HG03558 (cell line): ENCODE measurements around the gene EIF3L.
"Not testable (repeated sequence)": the region's sequence is repeated elsewhere in the genome, so short reads cannot be mapped to it uniquely, and the experiment has no call there.

Source experiments
- ATAC-seq: cut with Tn5 transposase; IDR thresholded peaks from one replicate; pipeline ENCODE4 v1.9.1; 2021; ENCODE audit warnings: moderate number of reproducible peaks; ENCODE audit not compliant: unreplicated experiment; ENCODE audit errors: extremely low read depth

EIF3L gene

DNA sequence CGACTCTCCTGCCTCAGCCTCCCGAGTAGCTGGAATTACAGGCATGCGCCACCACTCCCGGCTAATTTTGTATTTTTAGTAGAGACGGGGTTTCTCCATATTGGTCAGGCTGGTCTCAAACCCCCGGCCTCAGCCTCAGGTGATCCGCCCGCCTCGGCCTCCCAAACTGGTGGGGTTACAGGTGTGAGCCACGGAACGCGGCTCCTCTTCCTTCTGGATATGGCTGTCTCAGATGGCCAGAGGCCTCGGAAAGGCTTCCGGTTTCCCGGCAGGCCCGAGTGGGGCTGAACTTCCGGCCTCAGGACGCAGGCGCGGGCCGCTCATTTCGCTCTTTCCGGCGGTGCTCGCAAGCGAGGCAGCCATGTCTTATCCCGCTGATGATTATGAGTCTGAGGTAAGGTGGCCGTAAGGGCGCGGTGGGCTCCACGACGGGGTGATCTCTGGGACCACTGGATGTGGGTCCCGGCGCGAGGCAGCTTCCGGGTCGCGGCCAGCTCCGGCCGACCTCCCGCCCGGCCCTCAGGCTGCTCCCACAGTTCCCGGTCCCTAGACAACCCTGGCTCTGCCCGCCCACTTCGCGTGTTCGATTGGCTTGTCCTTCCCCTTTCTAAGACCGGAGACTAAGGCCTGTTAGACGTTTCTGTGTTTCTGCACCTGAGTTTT is at the start of gene EIF3L:
Gene EIF3L (plus strand): TSS at position 331 of the 663 bp plus-strand sequence. CDS start 31 bp downstream, at position 362.
- no peak for ATAC-seq

DNA sequence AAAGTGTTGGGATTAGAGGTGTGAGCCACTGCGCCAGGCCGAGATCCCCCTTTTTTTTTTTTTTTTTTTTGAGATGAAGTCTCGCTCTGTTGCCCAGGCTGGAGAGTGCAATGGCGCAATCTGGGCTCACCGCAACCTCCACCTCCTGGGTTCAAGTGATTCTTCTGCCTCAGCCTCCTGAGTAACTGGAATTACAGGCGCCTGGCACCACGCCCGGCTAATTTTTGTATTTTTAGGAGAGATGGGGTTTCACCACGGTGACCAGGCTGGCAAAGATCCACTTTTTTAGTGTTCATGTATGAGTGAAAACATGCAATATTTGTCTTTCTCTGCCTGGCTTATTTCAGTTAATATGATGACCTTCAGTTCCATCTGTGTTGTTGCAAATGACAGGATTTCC is 49.2 kb upstream of the EIF3L start:
- not testable (repeated sequence) for ATAC-seq

DNA sequence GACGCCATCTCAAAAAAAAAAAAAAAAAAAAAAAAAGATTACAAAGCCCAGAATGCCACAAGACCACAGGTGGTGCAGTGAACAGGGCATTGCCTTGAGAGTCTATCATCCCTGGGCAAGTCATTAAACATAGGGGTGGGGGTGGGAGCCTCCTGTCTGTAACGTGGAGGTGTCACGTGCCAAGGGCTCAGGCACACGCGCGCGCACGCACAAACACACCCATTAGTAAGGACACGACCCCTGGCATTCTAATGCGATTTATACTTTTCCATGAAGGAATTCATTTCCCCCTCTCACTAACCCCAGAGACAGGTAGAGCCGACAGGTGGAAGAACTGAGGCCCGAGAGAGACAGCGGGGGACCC is 47.3 kb upstream of the EIF3L start:
- no peak for ATAC-seq

DNA sequence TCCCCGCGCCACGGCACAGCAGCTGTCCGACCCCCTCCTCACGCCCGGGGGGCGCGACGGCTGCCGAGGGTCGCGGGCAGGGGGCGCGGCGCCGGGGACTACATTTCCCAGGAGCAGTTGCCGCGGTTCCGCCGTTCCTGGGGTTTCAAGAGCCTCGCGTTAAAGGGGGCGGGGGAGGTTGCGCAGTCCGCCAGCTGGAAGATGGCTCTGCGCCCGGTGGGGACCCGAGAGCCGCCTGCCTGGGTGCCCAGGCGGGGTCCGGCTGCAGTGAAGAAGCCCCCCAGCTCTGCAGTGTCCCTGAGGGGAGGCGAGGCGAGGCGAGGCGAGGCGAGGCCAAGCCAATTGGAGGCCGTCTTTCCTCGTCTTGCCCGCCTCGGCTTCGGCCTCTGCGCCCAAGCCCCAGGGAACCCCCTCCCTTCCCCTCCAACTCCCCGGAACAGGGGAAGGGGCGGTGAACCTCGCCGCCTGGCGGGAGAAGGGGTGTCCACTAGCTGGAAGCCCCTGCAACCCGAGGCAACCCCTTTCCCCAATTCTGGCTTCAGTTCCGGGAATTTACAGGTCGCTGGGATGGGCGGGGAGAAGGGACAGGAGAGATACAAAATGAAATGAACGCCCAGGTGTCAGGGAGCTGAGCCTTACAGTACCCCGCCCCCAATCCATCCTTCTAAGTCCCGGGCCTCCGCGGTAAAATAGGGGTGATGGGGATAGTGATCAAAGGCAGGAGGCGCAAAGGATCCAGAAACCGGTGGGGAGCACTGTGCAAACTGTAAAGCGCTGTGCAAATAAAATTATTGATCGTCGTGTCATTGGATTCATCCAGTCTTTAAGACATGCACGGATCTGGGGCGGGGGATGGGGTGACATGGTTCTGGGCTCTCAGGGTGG is 46.7 kb upstream of the EIF3L start:
- no peak for ATAC-seq

DNA sequence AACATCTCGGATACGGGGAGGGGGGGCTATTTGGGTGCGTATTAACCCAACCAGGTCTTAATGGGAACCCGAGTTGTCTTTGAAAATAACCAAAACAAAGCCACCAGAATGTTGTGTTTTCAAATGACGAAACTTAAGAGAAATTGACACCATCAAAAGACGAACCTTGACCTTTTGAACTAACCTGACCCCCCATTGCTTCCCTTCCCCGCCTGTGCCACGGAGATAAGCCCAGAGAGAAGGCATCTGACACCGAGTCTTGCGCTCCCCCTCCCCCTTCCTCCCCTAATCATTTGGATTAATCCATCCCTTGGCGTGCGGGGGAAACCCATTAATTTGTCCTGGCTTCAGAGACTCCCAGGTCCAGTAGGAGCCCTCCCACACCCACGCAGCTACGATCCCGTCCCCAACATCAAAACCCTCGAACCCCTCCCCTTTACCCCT is 46.0 kb upstream of the EIF3L start:
- no peak for ATAC-seq

DNA sequence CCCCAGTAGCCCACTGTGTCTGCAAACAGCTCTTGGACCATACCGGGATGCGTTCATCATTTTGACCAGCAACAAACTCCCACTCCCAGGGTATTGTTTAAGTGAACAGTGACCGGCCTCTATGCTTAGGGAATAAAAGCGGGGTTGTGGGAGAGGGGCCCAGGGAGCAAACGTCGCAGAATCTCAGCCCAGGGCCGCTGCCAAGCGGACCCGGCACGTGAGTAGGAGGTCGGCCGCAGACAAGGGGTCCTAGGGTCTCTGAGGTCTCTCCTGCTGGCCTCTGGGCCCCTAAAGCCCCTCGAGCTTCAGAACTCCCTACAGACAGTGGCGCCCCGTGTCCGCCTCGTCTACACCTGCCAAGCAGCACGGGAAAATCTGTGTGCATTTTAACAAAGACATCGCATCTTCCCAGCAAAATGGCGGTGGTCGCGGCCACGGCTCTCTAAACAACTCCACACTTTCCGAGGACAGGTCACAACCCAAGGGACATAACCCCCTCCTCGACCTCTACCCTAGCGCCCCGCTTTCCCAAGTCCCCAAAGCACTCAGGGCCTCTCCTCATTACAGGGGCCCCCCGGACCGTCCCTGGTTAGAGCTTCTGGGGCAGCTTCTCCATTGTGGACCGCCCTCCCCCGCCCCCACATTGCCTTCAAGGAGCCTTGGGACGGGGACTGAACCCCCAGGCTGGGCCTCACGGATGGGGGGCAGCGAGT is 45.4 kb upstream of the EIF3L start:
- no peak for ATAC-seq

DNA sequence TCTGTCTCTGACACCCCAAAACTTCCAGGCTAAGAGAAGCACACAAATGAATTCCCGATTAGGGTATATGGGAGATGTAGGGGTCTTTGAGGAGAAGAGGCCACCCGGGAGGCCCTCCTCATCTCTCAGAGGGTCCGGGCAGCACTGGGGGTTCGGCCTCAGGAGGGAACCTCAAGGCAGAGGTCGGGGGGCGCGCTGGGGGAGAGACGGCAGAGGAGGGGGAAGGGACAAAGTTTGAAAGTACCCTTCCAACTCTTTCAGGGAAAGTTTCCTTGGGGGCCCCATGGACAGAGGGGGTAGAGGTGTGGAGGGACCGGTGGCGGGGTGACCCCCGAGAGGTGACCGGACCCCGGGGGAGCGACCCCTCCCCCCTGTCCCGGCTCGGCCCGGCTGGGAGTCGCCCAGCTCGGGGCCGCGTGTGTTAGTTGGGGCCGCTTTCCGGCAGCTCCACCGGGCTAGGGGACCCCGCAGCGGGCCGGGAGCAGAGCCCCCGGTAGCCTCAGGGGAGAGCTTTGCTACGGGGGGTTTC is 44.8 kb upstream of the EIF3L start:
- no peak for ATAC-seq

DNA sequence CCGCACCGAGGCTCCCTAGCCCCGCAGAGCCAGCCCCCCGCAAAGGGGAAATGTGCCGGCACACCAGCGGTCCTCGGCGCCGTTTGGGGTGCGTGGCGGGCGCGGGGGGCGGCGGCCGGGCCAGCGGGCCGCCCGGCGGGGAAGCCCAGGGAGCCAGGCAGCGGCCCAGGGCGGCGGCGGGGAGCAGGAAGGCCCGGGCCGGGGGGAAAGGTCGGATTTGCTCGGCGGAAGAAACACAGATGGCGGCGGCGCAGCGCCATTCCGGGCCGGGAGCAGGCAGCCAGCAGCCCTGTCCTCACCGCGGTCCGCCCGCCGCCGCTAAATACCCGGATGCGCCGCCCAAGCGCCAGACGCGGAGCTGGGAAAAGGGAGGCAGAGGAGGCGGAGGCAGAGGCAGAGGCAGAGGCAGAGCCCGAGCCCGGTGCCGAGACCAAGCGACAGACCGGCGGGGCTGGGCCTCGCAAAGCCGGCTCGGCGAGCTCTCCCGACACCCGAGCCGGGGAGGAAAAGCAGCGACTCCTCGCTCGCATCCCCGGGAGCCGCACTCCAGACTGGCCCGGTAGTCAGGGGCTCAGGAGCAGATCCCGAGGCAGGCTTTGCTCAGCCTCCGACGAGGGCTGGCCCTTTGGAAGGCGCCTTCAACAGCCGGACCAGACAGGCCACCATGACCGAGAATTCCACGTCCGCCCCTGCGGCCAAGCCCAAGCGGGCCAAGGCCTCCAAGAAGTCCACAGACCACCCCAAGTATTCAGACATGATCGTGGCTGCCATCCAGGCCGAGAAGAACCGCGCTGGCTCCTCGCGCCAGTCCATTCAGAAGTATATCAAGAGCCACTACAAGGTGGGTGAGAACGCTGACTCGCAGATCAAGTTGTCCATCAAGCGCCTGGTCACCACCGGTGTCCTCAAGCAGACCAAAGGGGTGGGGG is 44.1 kb upstream of the EIF3L start:
- no peak for ATAC-seq

DNA sequence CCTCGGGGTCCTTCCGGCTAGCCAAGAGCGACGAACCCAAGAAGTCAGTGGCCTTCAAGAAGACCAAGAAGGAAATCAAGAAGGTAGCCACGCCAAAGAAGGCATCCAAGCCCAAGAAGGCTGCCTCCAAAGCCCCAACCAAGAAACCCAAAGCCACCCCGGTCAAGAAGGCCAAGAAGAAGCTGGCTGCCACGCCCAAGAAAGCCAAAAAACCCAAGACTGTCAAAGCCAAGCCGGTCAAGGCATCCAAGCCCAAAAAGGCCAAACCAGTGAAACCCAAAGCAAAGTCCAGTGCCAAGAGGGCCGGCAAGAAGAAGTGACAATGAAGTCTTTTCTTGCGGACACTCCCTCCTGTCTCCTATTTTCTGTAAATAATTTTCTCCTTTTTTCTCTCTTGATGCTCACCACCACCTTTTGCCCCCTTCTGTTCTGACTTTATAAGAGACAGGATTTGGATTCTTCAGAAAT is 43.4 kb upstream of the EIF3L start:
- ATAC-seq = no peak

DNA sequence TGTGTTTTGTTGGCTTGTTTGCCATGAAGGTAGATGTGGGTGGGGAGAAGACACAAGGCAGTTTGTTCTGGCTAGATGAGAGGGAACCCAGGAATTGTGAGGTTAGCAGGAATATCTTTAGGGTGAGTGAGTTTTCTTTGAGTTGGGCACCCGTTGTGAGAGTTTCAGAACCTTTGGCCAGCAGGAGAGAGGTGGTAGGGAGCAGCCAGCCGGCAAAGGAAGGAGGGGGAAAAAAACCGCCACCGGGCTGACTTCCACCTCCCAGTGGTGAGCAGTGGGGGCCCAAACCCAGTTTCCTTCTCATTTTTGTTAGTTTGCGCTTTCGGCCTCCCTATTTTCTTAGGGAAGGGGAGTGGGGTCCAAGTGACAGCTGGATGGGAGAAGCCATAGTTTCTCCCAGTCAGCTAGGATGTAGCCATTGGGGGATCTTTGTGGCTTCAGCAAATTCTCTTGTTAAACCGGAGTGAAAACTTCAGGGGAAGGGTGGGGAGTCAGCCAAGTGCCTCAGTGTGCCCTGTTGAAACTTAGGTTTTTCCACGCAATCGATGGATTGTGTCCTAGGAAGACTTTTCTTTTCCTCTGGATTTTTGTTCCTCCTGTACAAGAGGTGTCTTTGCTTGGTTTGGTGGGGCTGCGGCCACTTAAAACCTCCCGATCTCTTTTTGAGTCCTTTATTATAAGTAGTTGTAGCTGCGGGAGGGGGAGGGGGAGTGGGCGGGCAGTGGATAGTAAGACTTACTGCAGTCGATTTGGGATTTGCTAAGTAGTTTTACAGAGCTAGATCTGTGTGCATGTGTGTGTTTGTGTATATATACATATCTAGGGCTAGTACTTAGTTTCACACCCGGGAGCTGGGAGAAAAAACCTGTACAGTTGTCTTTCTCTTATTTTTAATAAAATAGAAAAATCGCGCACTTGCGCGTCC is 42.5 kb upstream of the EIF3L start:
- no peak for ATAC-seq

DNA sequence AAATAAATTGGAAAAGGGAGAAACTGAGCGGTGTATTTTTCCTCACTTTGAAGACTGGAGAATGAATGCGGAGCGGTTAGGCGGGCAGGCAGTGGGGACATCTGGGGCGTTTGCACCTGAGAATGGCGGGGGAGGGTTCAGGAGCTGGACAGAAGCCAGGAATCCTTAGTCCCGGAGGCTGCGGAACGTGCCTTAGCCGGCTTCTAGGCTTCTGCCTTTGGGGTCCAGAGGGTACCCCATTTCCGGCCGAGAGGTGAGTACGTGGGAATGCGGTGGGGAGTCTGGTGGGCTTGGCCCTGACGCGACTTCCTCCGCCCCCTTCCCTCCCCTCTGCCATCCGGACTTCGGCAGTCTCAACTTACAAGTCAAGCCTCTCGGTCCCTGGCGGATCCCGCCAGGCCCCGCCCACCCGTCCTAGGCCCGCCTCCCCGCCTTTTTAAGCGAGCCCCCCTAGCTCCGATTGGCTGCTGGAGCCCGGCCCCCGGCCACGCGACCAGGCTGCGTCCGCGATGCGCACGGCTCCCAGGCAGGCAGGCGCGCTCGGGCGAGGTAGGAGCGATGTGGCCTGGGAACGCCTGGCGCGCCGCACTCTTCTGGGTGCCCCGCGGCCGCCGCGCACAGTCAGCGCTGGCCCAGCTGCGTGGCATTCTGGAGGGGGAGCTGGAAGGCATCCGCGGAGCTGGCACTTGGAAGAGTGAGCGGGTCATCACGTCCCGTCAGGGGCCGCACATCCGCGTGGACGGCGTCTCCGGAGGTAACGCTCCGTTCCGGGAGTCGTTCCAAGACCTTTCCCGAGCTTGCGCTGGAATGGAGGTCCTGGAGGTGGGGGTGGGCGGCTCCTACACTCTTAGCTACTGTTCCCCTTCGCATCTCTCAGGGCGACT is 41.6 kb upstream of the EIF3L start, which contains the start of gene GCAT:
Gene GCAT (plus strand): TSS at position 525 of the 884 bp plus-strand sequence. CDS start 34 bp downstream, at position 559.
- no peak for ATAC-seq

DNA sequence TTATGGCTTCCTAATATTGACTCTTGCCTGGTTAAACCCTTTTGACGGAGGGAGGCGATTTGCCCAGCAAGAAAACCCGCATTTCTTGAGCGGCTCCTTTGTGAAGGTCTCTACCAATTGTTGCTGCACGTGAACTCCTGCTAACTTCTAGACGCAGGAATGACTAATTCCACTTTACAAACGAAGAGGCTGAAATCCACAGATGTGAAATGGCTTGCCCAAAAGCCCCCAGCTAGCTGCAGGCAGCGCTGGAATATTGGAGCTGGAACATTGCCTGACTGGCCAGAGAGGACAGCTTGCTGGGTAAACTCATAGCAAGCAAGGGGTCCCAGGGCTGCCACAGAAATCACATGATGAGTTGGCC is 40.9 kb upstream of the EIF3L start:
- ATAC-seq = no peak

DNA sequence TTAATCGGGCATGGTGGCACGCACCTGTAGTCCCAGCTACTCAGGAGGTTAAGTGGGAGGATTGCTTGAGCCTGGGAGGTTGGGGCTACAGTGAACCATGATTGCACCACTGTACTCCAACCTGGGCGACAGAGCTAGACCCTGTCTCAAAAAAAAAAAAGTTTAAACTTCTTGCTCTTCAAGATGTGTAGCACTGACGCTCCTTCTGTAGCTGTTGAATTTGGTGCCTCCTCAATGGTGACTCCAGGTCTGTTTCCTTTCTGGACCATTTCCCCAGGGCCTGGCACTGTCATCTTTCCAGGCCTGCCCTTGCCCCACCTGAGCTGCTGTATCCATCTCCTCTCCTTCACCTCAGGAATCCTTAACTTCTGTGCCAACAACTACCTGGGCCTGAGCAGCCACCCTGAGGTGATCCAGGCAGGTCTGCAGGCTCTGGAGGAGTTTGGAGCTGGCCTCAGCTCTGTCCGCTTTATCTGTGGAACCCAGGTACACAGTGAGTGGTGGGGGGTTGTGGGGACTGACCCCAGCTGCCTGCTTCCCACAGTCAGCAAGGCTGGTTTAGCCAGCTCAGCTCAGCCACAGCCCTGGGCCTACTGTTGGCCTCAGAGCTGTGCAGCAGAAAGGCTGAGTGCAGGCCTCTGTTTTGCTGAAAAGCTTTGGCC is 39.4 kb upstream of the EIF3L start:
- ATAC-seq = no peak

DNA sequence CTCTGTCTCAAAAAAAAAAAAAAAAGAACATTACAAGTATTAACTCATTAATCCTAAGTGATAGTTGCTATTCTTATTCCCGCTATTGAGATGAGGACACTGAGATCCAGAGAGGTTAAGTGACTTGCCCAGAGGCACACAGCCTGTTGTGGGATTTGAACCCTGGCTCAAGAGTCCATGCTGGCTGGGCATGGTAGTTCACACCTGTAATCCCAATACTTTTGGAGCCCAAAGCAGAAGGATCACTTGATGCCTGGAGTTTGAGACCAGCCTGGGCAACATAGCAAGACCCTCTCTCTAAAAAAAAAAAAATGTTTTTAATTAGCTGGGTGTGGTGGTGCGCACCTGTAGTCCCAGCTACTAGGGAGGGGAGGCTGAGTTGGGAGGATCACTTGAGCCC is 37.4 kb upstream of the EIF3L start:
- no peak for ATAC-seq

DNA sequence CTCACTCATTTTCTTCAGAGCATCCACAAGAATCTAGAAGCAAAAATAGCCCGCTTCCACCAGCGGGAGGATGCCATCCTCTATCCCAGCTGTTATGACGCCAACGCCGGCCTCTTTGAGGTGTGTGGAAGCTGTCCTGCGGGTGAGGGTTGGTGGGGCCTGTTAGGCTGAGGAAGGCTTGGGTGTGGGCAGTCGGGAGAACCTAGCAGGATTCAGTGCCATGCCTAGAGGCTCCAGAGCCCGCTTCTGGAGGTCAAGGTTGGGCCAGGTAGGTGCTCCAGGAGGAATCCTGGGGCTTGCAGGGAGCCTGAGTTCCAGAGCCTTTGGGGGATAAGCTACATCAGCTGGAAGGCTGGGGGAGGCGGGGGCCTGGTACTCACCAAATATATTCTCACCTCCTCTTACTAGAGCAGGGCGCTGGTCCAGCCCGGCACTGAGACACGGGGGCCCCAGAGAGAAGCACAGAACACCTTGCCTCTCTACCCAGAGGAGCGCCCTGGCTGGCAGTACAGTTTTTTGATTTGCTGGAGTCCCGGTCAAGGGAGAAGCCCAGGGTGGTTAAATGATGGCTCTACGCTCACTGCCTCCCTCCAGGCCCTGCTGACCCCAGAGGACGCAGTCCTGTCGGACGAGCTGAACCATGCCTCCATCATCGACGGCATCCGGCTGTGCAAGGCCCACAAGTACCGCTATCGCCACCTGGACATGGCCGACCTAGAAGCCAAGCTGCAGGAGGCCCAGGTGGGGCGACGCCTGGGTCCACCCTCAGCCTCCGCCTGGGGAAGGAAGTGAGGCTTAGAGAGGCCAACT is 36.1 kb upstream of the EIF3L start:
- ATAC-seq = no peak

DNA sequence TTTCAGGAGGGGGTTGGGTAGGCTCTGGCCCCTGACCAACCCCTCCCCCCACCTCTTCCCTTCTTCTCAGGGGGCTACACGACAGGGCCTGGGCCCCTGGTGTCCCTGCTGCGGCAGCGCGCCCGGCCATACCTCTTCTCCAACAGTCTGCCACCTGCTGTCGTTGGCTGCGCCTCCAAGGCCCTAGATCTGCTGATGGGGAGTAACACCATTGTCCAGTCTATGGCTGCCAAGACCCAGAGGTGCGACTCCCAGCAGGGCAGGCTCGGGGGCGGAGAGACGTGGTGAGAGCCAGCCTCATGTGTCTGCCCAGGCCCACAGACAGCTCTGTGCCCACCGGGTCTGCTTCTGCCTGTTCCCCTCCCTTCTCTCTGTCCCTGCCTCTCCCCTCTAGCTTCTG is 33.6 kb upstream of the EIF3L start:
- no peak for ATAC-seq
